K562 (cell line): Measurements from ENCODE around the gene RBFA. TPM values are rescaled to one million over a fixed set of nuclear protein-coding genes. Genes with fewer than 3 reads are reported as not detected.

Experiments
- CCAR2 ChIP-seq: fragments of 200-400 bp; formaldehyde crosslinking; IDR thresholded peaks from 2 replicates; pipeline ENCODE4 v1.6.1; 2017; ENCODE audit warnings: mild to moderate bottlenecking, low read depth, low read length
- ELF4 ChIP-seq: fragments of 450-650 bp; formaldehyde crosslinking; IDR thresholded peaks from 2 replicates; pipeline ENCODE4 v1.4.0; 2022; ENCODE audit warnings: missing genetic modification characterization
- KLF6 ChIP-seq: fragments of 250-450 bp; sonication (Bioruptor Pico); IDR thresholded peaks from 2 replicates; pipeline ENCODE4 v1.4.0; 2020; ENCODE audit warnings: mild to moderate bottlenecking, moderate library complexity, borderline replicate concordance
- MCM3 ChIP-seq: fragments of 450-650 bp; IDR thresholded peaks from 2 replicates; pipeline ENCODE4 v1.6.1; 2016
- NCOA2 ChIP-seq, 2 experiments: fragments of 450-650 bp; IDR thresholded peaks; 2 replicates each; pipeline ENCODE4 v1.6.1; 2018; ENCODE audit warnings: mild to moderate bottlenecking in 2 of 2, moderate library complexity in 1 of 2; ENCODE audit not compliant: partially characterized antibody in 2 of 2
- SMAD4 ChIP-seq: fragments of 250-450 bp; sonication (Bioruptor Pico); conservative IDR thresholded peaks from 2 replicates; pipeline ENCODE4 v1.8.0; 2021; ENCODE audit warnings: inconsistent platforms, mild to moderate bottlenecking, moderate library complexity
- polyA plus RNA-seq, 8 experiments: library from polyadenylated mRNA; depleted of rRNA in 4 of 8; stranded (reverse) in 5 of 8; unstranded in 3 of 8; fragments of >200 nt; fragmentation: Nextera tagmentation in 2 of 8; fragmentation: Illumina TruSeq in 1 of 8; extraction: Ambion mirVana in 2 of 8; extraction: Trizol in 1 of 8; gene quantifications; 2 replicates each; pipeline versions ENCODE4 v1.2.1 to v1.2.3, GENCODE V29; 2011 to 2014; ENCODE audit warnings: inconsistent platforms in 1 of 8, missing spikeins in 1 of 8
- total RNA-seq, 7 experiments: library from RNA; depleted of rRNA in 6 of 7; stranded (reverse); fragments of >200 nt in 6 of 7; fragmentation: Illumina TruSeq in 2 of 7; extraction: Trizol in 2 of 7; gene quantifications; 2 replicates each; pipeline versions ENCODE4 v1.2.1 to v1.2.3, GENCODE V29; 2011 to 2021; ENCODE audit warnings: low replicate concordance in 1 of 7
- TF ChIP-seq, protein P1 (sequence below): fragments of 450-650 bp; IDR thresholded peaks from 2 replicates; pipeline ENCODE4 v1.6.1; 2017; ENCODE audit warnings: antibody characterized with exemption
- TF ChIP-seq, protein P2 (sequence below), 2 experiments: fragments of 450-650 bp; conservative IDR thresholded peaks; 2 replicates each; pipeline ENCODE4 v1.6.1; 2017; ENCODE audit warnings: mild to moderate bottlenecking in 2 of 2, moderate library complexity in 2 of 2
- TF ChIP-seq, protein P3 (sequence below): fragments of 450-650 bp; IDR thresholded peaks from 2 replicates; pipeline ENCODE4 v1.6.1; 2016; ENCODE audit warnings: mild to moderate bottlenecking, moderate library complexity
- TF ChIP-seq, protein P4 (sequence below): fragments of 250-450 bp; sonication (Bioruptor Pico); IDR thresholded peaks from 2 replicates; pipeline ENCODE4 v1.4.0; 2020; ENCODE audit warnings: mild to moderate bottlenecking, moderate library complexity

The RBFA gene
- total and polyA plus RNA-seq, 9 of the 15 experiments (the other 6 are each of a cell fraction or from before 2014, with no cell fraction given): 3.4 to 41.9 (median 25.8) TPM

DNA sequence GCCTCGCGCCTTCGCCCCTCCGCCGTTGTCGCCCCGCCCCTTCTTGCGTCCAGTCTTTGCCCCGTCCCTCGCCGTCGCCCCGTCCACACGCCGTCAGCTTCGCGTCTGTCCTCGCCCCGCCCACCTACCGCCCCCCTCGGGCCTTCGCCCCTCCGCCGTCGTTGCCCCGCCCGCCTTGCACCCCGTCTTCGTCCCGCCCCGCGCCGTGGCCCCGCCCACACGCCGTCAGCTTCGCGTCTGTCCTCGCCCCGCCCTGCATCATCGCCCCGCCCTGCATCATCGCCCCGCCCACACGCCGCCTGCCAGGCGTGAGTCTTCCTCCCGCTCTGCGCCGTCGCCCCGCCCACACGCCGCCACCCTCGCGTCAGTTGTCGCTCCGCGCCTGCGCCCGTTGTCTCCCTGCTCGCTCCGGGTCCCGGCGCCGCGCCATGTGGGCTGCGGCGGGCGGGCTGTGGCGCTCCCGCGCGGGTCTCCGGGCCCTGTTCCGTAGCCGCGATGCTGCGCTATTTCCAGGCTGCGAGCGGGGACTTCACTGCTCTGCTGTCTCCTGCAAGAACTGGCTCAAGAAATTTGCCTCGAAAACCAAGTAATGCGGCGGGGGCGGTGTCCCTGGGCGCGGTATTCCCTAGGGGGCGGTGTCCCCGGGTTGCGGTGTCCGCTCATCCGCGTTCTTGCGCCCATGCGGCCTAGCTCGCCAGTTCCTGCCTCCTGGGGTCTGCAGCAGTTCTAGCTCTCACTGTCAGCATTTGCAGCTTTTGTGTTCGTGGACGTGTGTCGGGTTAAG lies at the start of gene RBFA (continued):
- TF ChIP-seq, protein P1, sequence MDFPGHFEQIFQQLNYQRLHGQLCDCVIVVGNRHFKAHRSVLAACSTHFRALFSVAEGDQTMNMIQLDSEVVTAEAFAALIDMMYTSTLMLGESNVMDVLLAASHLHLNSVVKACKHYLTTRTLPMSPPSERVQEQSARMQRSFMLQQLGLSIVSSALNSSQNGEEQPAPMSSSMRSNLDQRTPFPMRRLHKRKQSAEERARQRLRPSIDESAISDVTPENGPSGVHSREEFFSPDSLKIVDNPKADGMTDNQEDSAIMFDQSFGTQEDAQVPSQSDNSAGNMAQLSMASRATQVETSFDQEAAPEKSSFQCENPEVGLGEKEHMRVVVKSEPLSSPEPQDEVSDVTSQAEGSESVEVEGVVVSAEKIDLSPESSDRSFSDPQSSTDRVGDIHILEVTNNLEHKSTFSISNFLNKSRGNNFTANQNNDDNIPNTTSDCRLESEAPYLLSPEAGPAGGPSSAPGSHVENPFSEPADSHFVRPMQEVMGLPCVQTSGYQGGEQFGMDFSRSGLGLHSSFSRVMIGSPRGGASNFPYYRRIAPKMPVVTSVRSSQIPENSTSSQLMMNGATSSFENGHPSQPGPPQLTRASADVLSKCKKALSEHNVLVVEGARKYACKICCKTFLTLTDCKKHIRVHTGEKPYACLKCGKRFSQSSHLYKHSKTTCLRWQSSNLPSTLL: no peak
- TF ChIP-seq KLF6 (no peak), NCOA2 (IDR thresholded peaks at IDR 0.05; ENCODE audit: partially characterized antibody in 2 of 2) (no peak), MCM3 (no peak), ELF4 (no peak), SMAD4 (0 out of 2 replicates have a peak, but pooled peaks have one; percentile 45), CCAR2 (no peak)
- TF ChIP-seq, protein P2, sequence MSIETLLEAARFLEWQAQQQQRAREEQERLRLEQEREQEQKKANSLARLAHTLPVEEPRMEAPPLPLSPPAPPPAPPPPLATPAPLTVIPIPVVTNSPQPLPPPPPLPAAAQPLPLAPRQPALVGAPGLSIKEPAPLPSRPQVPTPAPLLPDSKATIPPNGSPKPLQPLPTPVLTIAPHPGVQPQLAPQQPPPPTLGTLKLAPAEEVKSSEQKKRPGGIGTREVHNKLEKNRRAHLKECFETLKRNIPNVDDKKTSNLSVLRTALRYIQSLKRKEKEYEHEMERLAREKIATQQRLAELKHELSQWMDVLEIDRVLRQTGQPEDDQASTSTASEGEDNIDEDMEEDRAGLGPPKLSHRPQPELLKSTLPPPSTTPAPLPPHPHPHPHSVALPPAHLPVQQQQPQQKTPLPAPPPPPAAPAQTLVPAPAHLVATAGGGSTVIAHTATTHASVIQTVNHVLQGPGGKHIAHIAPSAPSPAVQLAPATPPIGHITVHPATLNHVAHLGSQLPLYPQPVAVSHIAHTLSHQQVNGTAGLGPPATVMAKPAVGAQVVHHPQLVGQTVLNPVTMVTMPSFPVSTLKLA (conservative IDR thresholded peaks at IDR 0.05): peak; percentile 92 to 97
- TF ChIP-seq, protein P3, sequence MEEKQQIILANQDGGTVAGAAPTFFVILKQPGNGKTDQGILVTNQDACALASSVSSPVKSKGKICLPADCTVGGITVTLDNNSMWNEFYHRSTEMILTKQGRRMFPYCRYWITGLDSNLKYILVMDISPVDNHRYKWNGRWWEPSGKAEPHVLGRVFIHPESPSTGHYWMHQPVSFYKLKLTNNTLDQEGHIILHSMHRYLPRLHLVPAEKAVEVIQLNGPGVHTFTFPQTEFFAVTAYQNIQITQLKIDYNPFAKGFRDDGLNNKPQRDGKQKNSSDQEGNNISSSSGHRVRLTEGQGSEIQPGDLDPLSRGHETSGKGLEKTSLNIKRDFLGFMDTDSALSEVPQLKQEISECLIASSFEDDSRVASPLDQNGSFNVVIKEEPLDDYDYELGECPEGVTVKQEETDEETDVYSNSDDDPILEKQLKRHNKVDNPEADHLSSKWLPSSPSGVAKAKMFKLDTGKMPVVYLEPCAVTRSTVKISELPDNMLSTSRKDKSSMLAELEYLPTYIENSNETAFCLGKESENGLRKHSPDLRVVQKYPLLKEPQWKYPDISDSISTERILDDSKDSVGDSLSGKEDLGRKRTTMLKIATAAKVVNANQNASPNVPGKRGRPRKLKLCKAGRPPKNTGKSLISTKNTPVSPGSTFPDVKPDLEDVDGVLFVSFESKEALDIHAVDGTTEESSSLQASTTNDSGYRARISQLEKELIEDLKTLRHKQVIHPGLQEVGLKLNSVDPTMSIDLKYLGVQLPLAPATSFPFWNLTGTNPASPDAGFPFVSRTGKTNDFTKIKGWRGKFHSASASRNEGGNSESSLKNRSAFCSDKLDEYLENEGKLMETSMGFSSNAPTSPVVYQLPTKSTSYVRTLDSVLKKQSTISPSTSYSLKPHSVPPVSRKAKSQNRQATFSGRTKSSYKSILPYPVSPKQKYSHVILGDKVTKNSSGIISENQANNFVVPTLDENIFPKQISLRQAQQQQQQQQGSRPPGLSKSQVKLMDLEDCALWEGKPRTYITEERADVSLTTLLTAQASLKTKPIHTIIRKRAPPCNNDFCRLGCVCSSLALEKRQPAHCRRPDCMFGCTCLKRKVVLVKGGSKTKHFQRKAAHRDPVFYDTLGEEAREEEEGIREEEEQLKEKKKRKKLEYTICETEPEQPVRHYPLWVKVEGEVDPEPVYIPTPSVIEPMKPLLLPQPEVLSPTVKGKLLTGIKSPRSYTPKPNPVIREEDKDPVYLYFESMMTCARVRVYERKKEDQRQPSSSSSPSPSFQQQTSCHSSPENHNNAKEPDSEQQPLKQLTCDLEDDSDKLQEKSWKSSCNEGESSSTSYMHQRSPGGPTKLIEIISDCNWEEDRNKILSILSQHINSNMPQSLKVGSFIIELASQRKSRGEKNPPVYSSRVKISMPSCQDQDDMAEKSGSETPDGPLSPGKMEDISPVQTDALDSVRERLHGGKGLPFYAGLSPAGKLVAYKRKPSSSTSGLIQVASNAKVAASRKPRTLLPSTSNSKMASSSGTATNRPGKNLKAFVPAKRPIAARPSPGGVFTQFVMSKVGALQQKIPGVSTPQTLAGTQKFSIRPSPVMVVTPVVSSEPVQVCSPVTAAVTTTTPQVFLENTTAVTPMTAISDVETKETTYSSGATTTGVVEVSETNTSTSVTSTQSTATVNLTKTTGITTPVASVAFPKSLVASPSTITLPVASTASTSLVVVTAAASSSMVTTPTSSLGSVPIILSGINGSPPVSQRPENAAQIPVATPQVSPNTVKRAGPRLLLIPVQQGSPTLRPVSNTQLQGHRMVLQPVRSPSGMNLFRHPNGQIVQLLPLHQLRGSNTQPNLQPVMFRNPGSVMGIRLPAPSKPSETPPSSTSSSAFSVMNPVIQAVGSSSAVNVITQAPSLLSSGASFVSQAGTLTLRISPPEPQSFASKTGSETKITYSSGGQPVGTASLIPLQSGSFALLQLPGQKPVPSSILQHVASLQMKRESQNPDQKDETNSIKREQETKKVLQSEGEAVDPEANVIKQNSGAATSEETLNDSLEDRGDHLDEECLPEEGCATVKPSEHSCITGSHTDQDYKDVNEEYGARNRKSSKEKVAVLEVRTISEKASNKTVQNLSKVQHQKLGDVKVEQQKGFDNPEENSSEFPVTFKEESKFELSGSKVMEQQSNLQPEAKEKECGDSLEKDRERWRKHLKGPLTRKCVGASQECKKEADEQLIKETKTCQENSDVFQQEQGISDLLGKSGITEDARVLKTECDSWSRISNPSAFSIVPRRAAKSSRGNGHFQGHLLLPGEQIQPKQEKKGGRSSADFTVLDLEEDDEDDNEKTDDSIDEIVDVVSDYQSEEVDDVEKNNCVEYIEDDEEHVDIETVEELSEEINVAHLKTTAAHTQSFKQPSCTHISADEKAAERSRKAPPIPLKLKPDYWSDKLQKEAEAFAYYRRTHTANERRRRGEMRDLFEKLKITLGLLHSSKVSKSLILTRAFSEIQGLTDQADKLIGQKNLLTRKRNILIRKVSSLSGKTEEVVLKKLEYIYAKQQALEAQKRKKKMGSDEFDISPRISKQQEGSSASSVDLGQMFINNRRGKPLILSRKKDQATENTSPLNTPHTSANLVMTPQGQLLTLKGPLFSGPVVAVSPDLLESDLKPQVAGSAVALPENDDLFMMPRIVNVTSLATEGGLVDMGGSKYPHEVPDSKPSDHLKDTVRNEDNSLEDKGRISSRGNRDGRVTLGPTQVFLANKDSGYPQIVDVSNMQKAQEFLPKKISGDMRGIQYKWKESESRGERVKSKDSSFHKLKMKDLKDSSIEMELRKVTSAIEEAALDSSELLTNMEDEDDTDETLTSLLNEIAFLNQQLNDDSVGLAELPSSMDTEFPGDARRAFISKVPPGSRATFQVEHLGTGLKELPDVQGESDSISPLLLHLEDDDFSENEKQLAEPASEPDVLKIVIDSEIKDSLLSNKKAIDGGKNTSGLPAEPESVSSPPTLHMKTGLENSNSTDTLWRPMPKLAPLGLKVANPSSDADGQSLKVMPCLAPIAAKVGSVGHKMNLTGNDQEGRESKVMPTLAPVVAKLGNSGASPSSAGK: peak; percentile 80
- TF ChIP-seq, protein P4, sequence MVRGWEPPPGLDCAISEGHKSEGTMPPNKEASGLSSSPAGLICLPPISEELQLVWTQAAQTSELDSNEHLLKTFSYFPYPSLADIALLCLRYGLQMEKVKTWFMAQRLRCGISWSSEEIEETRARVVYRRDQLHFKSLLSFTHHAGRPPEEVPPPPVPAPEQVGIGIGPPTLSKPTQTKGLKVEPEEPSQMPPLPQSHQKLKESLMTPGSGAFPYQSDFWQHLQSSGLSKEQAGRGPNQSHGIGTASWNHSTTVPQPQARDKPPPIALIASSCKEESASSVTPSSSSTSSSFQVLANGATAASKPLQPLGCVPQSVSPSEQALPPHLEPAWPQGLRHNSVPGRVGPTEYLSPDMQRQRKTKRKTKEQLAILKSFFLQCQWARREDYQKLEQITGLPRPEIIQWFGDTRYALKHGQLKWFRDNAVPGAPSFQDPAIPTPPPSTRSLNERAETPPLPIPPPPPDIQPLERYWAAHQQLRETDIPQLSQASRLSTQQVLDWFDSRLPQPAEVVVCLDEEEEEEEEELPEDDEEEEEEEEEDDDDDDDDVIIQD: no peak
